OCI-LY1 (cell line): ENCODE data around the gene S100A16.

Source experiments
- CTCF ChIP-seq: fragments of 200-600 bp; sonication (generic), shearing (Covaris generic); IDR thresholded peaks from 2 replicates; pipeline ENCODE4 v1.5.1; 2017; ENCODE audit warnings: mild to moderate bottlenecking, antibody characterized with exemption, low read length, moderate library complexity, mixed read lengths
- EZH2 ChIP-seq: fragments of 200-600 bp; sonication (generic), shearing (Covaris generic); IDR thresholded peaks from 2 replicates; pipeline ENCODE4 v1.8.0; 2017; ENCODE audit warnings: borderline replicate concordance, mixed run types, mild to moderate bottlenecking, antibody characterized with exemption, low read length, moderate library complexity, mixed read lengths

GRCh38 chr1:153655333-153655732 lies 42.4 kb upstream of the S100A16 start:
- TF ChIP-seq EZH2: no peak
- no peak for TF ChIP-seq CTCF
